Osteocyte (in vitro differentiated cells): ENCODE measurements around the gene LYZL4. TPM values are rescaled to one million over a fixed set of nuclear protein-coding genes. Genes with fewer than 3 reads are reported as not detected.

Experiments used
- DNase-seq: peaks from one replicate; pipeline ENCODE4 v3.0.0; 2021; ENCODE audit warnings: mixed read lengths; ENCODE audit not compliant: unreplicated experiment; ENCODE audit errors: extremely low spot score
- H3K27ac Mint-ChIP-seq: one replicate; pipeline ENCODE4 v1.8.0; 2021; ENCODE audit warnings: mild to moderate bottlenecking, mixed read lengths; ENCODE audit not compliant: unreplicated experiment
- H3K27me3 Mint-ChIP-seq: one replicate; pipeline ENCODE4 v1.8.0; 2021; ENCODE audit warnings: mixed read lengths; ENCODE audit not compliant: unreplicated experiment
- H3K36me3 Mint-ChIP-seq: one replicate; pipeline ENCODE4 v1.8.0; 2021; ENCODE audit warnings: mixed read lengths; ENCODE audit not compliant: unreplicated experiment
- H3K4me1 Mint-ChIP-seq: one replicate; pipeline ENCODE4 v1.8.0; 2021; ENCODE audit warnings: mixed read lengths; ENCODE audit not compliant: unreplicated experiment
- H3K4me3 Mint-ChIP-seq: one replicate; pipeline ENCODE4 v1.8.0; 2021; ENCODE audit warnings: mild to moderate bottlenecking, moderate library complexity, mixed read lengths; ENCODE audit not compliant: unreplicated experiment
- H3K9me3 Mint-ChIP-seq: one replicate; pipeline ENCODE4 v1.8.0; 2021; ENCODE audit warnings: mixed read lengths; ENCODE audit not compliant: unreplicated experiment
- total RNA-seq: library from RNA; stranded (reverse); gene quantifications from 2 replicates; pipeline ENCODE4 v1.2.1, GENCODE V29; 2021
- TF ChIP-seq, protein P1 (sequence below): fragments of 200-600 bp; sonication (generic); IDR thresholded peaks from 2 replicates; pipeline ENCODE4 v1.5.0; 2021; ENCODE audit warnings: antibody characterized with exemption, mild to moderate bottlenecking, moderate library complexity

The LYZL4 gene
- total RNA-seq, 1 donor from 2014 or later: not detected

DNA sequence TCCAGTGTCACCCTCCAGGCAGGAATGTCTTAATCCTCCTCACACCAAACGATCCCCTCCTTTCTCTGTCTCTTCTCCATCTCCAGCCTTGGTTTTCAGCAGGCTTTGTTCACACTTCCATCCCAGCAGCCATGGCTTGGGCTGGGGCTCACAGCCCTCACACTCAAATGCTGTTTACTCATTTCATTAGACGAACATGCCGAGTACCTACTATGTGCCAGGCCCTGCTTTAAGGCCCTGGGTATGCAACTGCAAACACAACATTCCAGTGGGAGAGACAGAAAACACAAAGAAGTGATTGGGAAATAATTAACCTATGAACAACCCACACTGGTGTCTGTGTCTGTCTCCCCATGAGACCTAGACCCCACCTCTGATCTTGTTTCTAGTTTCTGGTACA, 43.9 kb downstream of the LYZL4 start:
- H3K4me1 Mint-ChIP-seq: no peaks in the 10 kb centered on the region
- no peaks in the 10 kb centered on the region for H3K36me3 Mint-ChIP-seq
- no peaks in the 10 kb centered on the region for H3K27me3 Mint-ChIP-seq
- H3K27ac Mint-ChIP-seq: no peak overlapping the region
- TF ChIP-seq, protein P1, sequence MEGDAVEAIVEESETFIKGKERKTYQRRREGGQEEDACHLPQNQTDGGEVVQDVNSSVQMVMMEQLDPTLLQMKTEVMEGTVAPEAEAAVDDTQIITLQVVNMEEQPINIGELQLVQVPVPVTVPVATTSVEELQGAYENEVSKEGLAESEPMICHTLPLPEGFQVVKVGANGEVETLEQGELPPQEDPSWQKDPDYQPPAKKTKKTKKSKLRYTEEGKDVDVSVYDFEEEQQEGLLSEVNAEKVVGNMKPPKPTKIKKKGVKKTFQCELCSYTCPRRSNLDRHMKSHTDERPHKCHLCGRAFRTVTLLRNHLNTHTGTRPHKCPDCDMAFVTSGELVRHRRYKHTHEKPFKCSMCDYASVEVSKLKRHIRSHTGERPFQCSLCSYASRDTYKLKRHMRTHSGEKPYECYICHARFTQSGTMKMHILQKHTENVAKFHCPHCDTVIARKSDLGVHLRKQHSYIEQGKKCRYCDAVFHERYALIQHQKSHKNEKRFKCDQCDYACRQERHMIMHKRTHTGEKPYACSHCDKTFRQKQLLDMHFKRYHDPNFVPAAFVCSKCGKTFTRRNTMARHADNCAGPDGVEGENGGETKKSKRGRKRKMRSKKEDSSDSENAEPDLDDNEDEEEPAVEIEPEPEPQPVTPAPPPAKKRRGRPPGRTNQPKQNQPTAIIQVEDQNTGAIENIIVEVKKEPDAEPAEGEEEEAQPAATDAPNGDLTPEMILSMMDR: no peak
- peaks cover 8% of the 10 kb centered on the region for H3K9me3 Mint-ChIP-seq
- H3K4me3 Mint-ChIP-seq: no peak overlapping the region
- no peak for DNase-seq

DNA sequence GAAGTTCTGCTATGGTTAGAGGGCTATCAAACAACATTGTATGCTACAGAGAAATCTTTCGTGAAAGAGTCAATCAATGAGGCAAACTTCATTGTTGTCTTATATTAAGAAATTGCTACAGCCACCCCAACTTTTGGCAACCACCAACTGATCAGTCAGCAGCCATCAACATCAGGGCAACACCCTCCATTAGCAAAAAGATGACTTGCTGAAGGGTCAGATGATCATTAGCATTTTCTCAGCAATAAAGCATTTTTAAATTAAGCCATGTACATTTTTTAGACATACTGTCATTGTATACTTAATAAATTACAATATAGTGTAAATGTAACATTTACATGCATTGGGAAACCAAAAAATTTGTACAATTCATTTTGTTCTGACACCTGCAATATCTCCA, 53.1 kb downstream of the LYZL4 start:
- Mint-ChIP-seq H3K4me1 (no peaks in the 10 kb centered on the region), H3K4me3 (no peak overlapping the region), H3K27me3 (peaks cover 6% of the 10 kb centered on the region), H3K9me3 (no peaks in the 10 kb centered on the region), H3K27ac (no peak overlapping the region), H3K36me3 (no peaks in the 10 kb centered on the region)
- DNase-seq: no peak
- TF ChIP-seq, protein P1: no peak

DNA sequence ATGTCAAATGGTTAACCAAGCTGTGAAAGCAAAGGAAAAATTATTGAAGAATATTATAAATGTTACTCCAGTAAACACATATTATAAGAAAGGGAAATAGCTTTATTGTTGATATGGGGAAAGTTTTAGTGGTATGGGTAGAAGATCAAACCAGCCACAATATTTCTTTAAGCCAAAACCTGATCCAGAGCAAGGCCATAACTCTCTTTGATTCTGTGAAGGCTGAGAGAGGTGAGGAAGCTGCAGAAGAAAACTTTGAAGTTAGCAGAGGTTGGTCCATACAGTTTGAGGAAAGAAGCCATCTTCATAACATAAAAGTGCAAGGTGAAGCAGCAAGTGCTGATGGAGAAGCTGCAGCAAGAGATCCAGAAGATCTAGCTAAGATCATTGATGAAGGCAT, 54.8 kb downstream of the LYZL4 start:
- Mint-ChIP-seq H3K9me3 (peaks cover 8% of the 10 kb centered on the region), H3K4me3 (no peak overlapping the region), H3K36me3 (no peaks in the 10 kb centered on the region), H3K27me3 (peaks cover 6% of the 10 kb centered on the region), H3K27ac (no peak overlapping the region), H3K4me1 (peaks cover 6% of the 10 kb centered on the region)
- TF ChIP-seq, protein P1: no peak
- DNase-seq: no peak

DNA sequence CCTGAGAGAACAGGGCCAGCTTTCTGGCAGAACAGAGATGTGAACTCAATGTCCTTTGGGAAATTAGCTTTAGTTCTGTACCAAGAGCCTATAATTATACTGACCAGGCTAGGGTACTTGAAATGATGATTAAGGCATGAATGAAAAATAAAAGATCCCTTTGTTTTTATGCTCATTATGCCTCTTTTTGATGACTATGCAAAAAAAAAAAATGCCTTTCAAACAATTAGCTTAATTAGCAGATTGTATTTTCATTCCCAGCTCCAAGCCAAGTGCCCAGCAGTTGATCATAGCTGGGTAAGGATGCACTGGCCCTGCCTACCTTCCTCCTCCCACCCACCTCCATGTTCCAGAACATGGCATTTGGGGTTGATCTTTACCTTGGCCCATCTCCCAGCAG, 56.8 kb downstream of the LYZL4 start:
- Mint-ChIP-seq H3K4me1 (peaks cover 6% of the 10 kb centered on the region), H3K27ac (no peak overlapping the region), H3K4me3 (no peak overlapping the region), H3K9me3 (peaks cover 8% of the 10 kb centered on the region), H3K36me3 (no peaks in the 10 kb centered on the region), H3K27me3 (peaks cover 4% of the 10 kb centered on the region)
- no peak for DNase-seq
- TF ChIP-seq, protein P1: no peak

DNA sequence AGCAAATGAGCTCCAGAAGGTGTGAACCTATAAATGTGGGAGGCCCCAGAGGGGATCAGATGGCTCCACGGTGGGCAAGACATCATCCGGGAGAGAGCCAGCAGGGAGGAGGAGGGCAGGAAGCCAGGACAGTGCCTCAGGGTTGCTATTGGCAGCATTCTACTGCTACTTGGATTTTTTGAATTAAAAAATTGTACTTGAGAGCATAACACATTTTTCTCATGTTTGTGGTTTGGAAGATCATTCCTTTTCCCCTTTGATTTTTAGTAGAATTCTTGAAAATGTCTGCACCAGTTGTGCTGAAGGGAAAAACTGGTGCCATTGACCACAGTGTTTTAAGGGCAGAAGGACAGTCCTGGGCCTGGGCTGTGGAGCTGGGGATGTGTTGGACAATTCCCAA, 59.2 kb downstream of the LYZL4 start:
- Mint-ChIP-seq H3K4me3 (no peak overlapping the region), H3K27ac (peak overlapping the region; percentile 52), H3K4me1 (peaks cover 6% of the 10 kb centered on the region), H3K9me3 (peaks cover 8% of the 10 kb centered on the region), H3K27me3 (no peaks in the 10 kb centered on the region), H3K36me3 (no peaks in the 10 kb centered on the region)
- no peak for DNase-seq
- TF ChIP-seq, protein P1: no peak
